HG03175 (cell line): Measurements from ENCODE around the gene APOBEC3G.
A peak's percentile ranks its signal among the peaks of the same experiment; 100 is the strongest.
"Not testable (repeated sequence)": the region's sequence is repeated elsewhere in the genome, so short reads cannot be mapped to it uniquely, and the experiment has no call there.

Experiments
- ATAC-seq: cut with Tn5 transposase; IDR thresholded peaks from one replicate; pipeline ENCODE4 v1.9.1; 2021; ENCODE audit warnings: mild to moderate bottlenecking, moderate library complexity; ENCODE audit not compliant: unreplicated experiment

The APOBEC3G gene

GRCh38 chr22:39066442-39067276, 10.4 kb upstream of the APOBEC3G start:
- not testable (repeated sequence) for ATAC-seq

- no peak for ATAC-seq
Measured at GRCh38 chr22:39068033-39068785, 8.9 kb upstream of the APOBEC3G start.

GRCh38 chr22:39070186-39070585, 6.9 kb upstream of the APOBEC3G start:
- no peak for ATAC-seq

- peak; percentile 51 for ATAC-seq
Measured at GRCh38 chr22:39072581-39072981, 4.5 kb upstream of the APOBEC3G start.

- no peak for ATAC-seq
Measured at GRCh38 chr22:39073981-39074380, 3.1 kb upstream of the APOBEC3G start.

- not testable (repeated sequence) for ATAC-seq
Measured at GRCh38 chr22:39076155-39077025, 685 bp upstream of the APOBEC3G start.

- ATAC-seq: not testable (repeated sequence)
Measured at GRCh38 chr22:39077912-39078311, 837 bp downstream of the APOBEC3G start.

GRCh38 chr22:39078329-39078728, 1.3 kb downstream of the APOBEC3G start:
- ATAC-seq: no peak

- ATAC-seq: not testable (repeated sequence)
Measured at GRCh38 chr22:39079054-39079637, 2.1 kb downstream of the APOBEC3G start.

- ATAC-seq: no peak
Measured at GRCh38 chr22:39080052-39080762, 3.1 kb downstream of the APOBEC3G start.

GRCh38 chr22:39081016-39081415, 3.9 kb downstream of the APOBEC3G start:
- no peak for ATAC-seq

GRCh38 chr22:39081598-39081997, 4.5 kb downstream of the APOBEC3G start:
- ATAC-seq: no peak

GRCh38 chr22:39083212-39084165, 6.4 kb downstream of the APOBEC3G start:
- no peak for ATAC-seq

- no peak for ATAC-seq
Measured at GRCh38 chr22:39084666-39085065, 7.6 kb downstream of the APOBEC3G start.

GRCh38 chr22:39087098-39087497, 10.0 kb downstream of the APOBEC3G start:
- no peak for ATAC-seq

GRCh38 chr22:39087881-39088684, 11.0 kb downstream of the APOBEC3G start:
- ATAC-seq: no peak

- no peak for ATAC-seq
Measured at GRCh38 chr22:39088685-39089032, 11.6 kb downstream of the APOBEC3G start.

- no peak for ATAC-seq
Measured at GRCh38 chr22:39089928-39090327, 12.9 kb downstream of the APOBEC3G start.
